T-helper 9 cell (primary cell): ENCODE measurements around the gene ABR.

ENCODE experiments used
- DNase-seq: peaks from one replicate; pipeline ENCODE4 v3.0.0-alpha.2; 2020

Gene ABR

GRCh38 chr17:954431-955164 is 225.2 kb downstream of the ABR start:
- no peak for DNase-seq

- DNase-seq = no peak
These were observed 226.0 kb downstream of the ABR start for GRCh38 chr17:953767-954166.
